Glomerular visceral epithelial cell (primary cell): ENCODE results near the gene HBA2.
"Not testable (repeated sequence)": the region's sequence is repeated elsewhere in the genome, so short reads cannot be mapped to it uniquely, and the experiment has no call there.

Experiments used
- DNase-seq: peaks from one replicate; pipeline ENCODE4 v3.0.0-alpha.2; 2016; ENCODE audit errors: extremely low spot score

HBA2 gene

GRCh38 chr16:194516-194915 lies 21.8 kb downstream of the HBA2 start:
- no peak for DNase-seq

GRCh38 chr16:200388-200787 lies 27.7 kb downstream of the HBA2 start:
- peak; percentile 69 for DNase-seq

DNA sequence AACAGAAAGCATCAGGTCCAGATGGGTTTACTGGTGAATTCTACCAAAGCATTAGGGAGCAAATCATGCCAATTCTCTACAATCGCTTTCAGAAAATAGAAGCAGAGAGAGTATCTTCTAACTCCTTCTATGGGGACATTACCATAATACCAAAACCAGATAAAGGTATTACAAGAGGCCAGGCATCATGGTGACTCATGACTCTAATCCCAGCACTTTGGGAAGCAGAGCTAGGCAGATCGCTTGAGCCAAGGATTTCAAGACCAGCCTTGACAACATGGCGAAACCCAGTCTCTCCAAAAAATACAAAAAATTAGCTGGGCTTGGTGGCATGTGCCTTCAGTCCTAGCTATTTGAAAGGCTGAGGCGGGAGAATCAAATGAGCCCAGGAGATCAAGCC lies 30.6 kb downstream of the HBA2 start:
- no peak for DNase-seq

DNA sequence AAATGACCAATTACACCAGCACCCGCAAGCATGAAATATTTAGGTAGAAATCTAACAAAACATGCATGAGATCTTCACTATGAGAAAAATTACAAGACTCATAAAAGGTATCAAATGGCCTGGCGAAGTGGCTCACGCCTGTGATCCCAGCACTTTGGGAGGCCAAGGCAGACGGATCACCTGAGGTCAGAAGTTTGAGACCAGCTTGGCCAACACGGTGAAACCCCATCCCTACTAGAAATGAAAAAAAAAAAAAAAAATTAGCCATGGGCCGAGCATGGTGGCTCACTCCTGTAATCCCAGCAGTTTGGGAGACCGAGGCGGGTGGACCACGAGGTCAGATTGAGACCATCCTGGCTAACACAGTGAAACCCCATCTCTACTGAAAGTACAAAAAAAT lies 31.4 kb downstream of the HBA2 start:
- DNase-seq: not testable (repeated sequence)

DNA sequence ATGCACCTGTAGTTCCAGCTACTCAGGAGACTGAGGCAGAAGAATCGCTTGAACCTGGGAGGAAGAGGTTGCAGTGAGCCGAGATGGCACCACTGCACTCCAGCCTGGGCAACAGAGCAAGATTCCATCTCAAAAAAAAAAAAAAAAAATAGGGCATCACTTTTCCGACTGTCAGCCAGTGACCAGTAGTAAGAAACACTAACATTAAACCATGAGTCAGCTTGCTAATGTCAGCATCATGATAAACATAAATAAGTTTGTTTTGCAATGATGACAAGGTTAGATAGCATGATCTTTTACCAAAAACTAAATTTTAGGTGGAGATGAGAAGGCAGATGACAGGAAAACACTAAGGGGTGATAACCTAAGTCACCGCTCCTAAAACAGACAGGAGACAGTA lies 36.7 kb downstream of the HBA2 start:
- not testable (repeated sequence) for DNase-seq

DNA sequence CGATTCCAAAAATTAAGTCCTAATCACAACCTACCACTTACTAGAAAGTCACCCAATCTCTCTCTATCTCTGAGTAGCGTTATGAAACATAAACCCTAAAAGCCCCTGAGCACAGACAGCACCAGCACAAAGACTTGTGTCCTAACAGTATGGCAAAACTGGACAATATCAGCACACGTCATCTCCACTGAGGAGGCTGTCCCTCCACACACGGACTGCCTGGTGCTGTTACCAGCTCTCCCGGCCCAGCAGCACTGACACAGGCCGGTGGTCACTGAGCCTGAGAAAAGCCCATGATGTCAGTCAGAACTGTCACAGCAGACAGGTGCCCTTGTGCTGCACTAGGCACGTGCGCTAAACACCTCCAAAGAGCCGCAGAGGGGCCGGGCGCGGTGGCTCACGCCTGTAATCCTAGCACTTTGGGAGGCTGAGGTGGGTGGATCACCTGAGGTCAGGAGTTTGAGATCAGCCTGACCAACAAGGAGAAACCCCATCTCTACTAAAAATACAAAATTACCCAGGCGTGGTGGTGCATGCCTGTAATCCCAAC lies 39.0 kb downstream of the HBA2 start:
- DNase-seq: not testable (repeated sequence)

DNA sequence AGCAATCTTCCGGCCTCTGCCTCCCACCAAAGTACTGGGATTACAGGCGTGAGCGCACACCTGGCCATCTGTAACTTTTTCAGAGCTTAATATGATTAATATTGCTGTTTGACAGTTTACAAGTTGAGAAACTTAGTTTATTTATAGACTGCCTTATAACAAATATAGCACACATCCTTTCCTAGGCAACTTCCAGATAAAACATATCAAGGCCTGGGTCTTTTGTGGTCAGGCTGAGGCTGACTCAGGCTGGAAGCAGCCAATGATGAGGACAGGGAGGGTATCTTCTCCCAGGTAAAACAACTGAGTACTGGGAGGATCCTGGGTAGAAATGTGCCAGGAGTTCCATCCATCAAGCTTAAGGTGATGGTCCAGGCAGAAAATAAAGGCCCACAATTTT lies 40.3 kb downstream of the HBA2 start:
- DNase-seq: peak; percentile 11

DNA sequence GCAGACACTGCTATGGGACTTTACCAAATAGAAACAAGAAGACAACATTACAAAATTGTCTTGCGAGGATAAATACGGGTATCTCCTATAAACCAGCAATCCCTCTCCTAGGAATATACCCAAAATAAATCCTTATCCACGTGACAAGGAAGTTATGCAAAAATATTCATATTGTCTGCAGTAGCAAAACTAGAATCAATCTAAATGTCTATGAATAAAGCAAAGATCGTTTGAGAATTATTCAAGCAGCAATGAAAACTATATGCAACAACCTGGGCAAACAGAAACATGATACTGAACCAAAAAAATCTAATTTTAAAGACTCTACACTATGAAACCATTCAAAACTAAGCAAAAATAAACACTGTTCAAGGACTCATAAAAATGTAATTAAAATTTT lies 47.3 kb downstream of the HBA2 start:
- no peak for DNase-seq
